Measurements from ENCODE around the gene MXD3.
"Not testable (repeated sequence)": the region's sequence is repeated elsewhere in the genome, so short reads cannot be mapped to it uniquely, and the experiment has no call there.

MXD3 gene

DNA sequence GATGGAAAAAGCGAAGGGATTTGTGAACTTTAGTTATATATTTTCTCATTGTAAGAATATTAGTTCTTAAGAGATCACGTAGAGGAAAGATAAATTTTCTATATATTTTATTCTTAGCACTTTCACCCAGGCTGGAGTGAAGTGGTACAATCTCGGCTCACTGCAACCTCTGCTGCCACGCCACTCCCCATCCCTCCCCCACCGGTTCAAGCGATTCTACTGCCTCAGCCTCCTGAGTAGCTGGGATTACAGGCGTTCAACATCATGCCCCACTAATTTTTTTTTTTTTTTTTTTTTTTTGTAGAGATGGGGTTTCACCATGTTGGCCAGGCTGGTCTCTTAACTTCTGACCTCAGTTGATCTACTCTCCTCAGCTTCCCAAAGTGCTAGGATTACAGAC is 50.7 kb downstream of the MXD3 start:
- no peak for DNase-seq

- not testable (repeated sequence) for DNase-seq
These were observed 53.0 kb downstream of the MXD3 start for GRCh38 chr5:177258711-177259110.
